ENCODE data around the gene ZBED2. TPM values are rescaled to one million over a fixed set of nuclear protein-coding genes. Genes with fewer than 3 reads are reported as not detected.
A peak's percentile ranks its signal among the peaks of the same experiment; 100 is the strongest.

The ZBED2 gene
- total and polyA plus RNA-seq, 2 experiments from 2014 or later: 0.50 to 0.66 TPM

DNA sequence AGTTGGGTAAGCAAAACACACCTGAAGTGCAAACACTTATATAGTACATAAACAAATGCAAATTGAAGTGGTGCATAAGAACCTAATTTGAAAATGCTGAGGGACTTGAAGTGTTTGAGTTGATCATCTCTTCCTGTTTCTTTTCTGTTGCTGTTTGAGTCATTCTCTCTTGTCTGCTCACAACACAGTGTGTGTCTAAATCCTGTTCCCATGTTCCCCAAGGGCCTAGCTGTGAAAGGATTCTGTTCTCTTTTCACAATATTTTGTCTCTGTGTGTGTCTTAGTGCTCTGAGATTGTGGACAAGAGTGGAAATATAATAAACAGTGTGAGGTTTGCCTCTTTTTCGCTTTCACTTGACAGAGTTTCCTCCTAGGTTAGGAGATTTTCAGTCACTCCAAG, 47.1 kb downstream of the ZBED2 start:
- Histone ChIP-seq H3K27ac (no peak overlapping the region), H3K4me1 (ENCODE audit: insufficient read depth) (no peaks in the 10 kb centered on the region), H3K27me3 (no peaks in the 10 kb centered on the region), H3K79me2 (no peaks in the 10 kb centered on the region), H3K4me2 (no peak overlapping the region), H3K9me2 (replicated peaks; ENCODE audit: insufficient read depth) (no peaks in the 10 kb centered on the region), H3K4me3 (no peak overlapping the region), H2AFZ (no peak overlapping the region), H3K36me3 (replicated peaks; ENCODE audit: insufficient read depth, low read depth) (no peaks in the 10 kb centered on the region), H4K20me1 (ENCODE audit: insufficient read depth, poor library complexity, severe bottlenecking) (no peaks in the 10 kb centered on the region), H3K9me3 (ENCODE audit: low read depth) (no peaks in the 10 kb centered on the region)
- no peak for DNase-seq (ENCODE audit: low spot score)
- TF ChIP-seq CTCF (IDR thresholded peaks at IDR 0.05; ENCODE audit: poor library complexity) (no peak), EZH2phosphoT487 (IDR thresholded peaks at IDR 0.05; ENCODE audit: low read depth, severe bottlenecking, unreplicated experiment) (no peak), EZH2 (IDR thresholded peaks at IDR 0.05; ENCODE audit: borderline replicate concordance) (no peak)
- WGBS (ENCODE audit: low lambda C conversion rate, missing lambda C conversion rate): 96% methylated on average over 1 of the region's 1 CpG

DNA sequence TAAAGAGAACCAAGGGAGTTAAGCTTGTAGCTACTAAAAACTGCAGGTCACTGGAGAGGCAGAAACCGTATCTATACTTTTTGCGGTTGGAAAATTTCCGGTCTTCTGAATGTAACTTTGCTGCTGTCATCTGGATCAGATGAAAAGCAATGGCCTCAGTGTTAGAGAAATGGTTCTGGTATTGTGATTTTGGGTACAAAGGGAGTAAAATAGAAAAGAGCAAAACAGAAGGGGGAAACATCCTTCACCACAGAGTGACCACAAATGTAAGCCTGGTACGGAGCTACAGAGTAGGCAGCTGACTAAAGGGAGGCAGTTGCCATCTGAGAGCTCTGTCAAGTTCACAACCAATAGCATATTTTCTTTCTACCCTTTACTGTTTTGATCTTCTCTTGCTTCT, 47.5 kb downstream of the ZBED2 start:
- Histone ChIP-seq H3K9me2 (replicated peaks; ENCODE audit: insufficient read depth) (no peaks in the 10 kb centered on the region), H3K79me2 (no peaks in the 10 kb centered on the region), H2AFZ (no peak overlapping the region), H3K27me3 (no peaks in the 10 kb centered on the region), H3K4me1 (ENCODE audit: insufficient read depth) (no peaks in the 10 kb centered on the region), H3K36me3 (replicated peaks; ENCODE audit: insufficient read depth, low read depth) (no peaks in the 10 kb centered on the region), H3K27ac (no peak overlapping the region), H4K20me1 (ENCODE audit: insufficient read depth, poor library complexity, severe bottlenecking) (no peaks in the 10 kb centered on the region), H3K9me3 (ENCODE audit: low read depth) (no peaks in the 10 kb centered on the region), H3K4me2 (no peak overlapping the region), H3K4me3 (no peak overlapping the region)
- no peak for DNase-seq (ENCODE audit: low spot score)
- 87% methylated on average over 4 of the region's 4 CpGs for WGBS (ENCODE audit: low lambda C conversion rate, missing lambda C conversion rate)
- TF ChIP-seq EZH2 (IDR thresholded peaks at IDR 0.05; ENCODE audit: borderline replicate concordance): no peak
- TF ChIP-seq EZH2phosphoT487 (IDR thresholded peaks at IDR 0.05; ENCODE audit: low read depth, severe bottlenecking, unreplicated experiment): no peak
- TF ChIP-seq CTCF (IDR thresholded peaks at IDR 0.05; ENCODE audit: poor library complexity): no peak

- H3K9me3 ChIP-seq (ENCODE audit: low read depth): no peaks in the 10 kb centered on the region
- DNase-seq (ENCODE audit: low spot score): no peak
- WGBS (ENCODE audit: low lambda C conversion rate, missing lambda C conversion rate): 59% methylated on average over 2 of the region's 2 CpGs
- peaks cover 8% of the 10 kb centered on the region for H3K4me1 ChIP-seq (ENCODE audit: insufficient read depth)
- no peaks in the 10 kb centered on the region for H3K9me2 ChIP-seq (replicated peaks; ENCODE audit: insufficient read depth)
- H3K27me3 ChIP-seq: no peaks in the 10 kb centered on the region
- no peak overlapping the region for H3K4me3 ChIP-seq
- peak overlapping the region; percentile 5 for H3K27ac ChIP-seq
- H2AFZ ChIP-seq: no peak overlapping the region
- H4K20me1 ChIP-seq (ENCODE audit: insufficient read depth, poor library complexity, severe bottlenecking): no peaks in the 10 kb centered on the region
- no peaks in the 10 kb centered on the region for H3K79me2 ChIP-seq
- H3K36me3 ChIP-seq (replicated peaks; ENCODE audit: insufficient read depth, low read depth): no peaks in the 10 kb centered on the region
- TF ChIP-seq CTCF (IDR thresholded peaks at IDR 0.05; ENCODE audit: poor library complexity) (no peak), EZH2 (IDR thresholded peaks at IDR 0.05; ENCODE audit: borderline replicate concordance) (no peak), EZH2phosphoT487 (IDR thresholded peaks at IDR 0.05; ENCODE audit: low read depth, severe bottlenecking, unreplicated experiment) (no peak)
- no peak overlapping the region for H3K4me2 ChIP-seq
These were observed 49.8 kb downstream of the ZBED2 start for GRCh38 chr3:111545349-111545748.

Other genes with a start within 250 kb of the ZBED2 start
- 0.28 and 0.60 TPM in 2 replicates for gene CD96, start 53.1 kb downstream of the ZBED2 start, total RNA-seq
- 0.36 and 2.0 TPM in 2 replicates for gene CD96, start 53.1 kb downstream of the ZBED2 start, polyA plus RNA-seq
- gene PLCXD2, start 79.3 kb upstream of the ZBED2 start, total RNA-seq: 6.2 and 12.4 TPM in 2 replicates
- 12.1 and 15.6 TPM in 2 replicates for gene PLCXD2, start 79.3 kb upstream of the ZBED2 start, polyA plus RNA-seq